ENCODE results near the gene RNU1-3.
"Not testable (repeated sequence)": the region's sequence is repeated elsewhere in the genome, so short reads cannot be mapped to it uniquely, and the experiment has no call there.

The RNU1-3 gene

DNA sequence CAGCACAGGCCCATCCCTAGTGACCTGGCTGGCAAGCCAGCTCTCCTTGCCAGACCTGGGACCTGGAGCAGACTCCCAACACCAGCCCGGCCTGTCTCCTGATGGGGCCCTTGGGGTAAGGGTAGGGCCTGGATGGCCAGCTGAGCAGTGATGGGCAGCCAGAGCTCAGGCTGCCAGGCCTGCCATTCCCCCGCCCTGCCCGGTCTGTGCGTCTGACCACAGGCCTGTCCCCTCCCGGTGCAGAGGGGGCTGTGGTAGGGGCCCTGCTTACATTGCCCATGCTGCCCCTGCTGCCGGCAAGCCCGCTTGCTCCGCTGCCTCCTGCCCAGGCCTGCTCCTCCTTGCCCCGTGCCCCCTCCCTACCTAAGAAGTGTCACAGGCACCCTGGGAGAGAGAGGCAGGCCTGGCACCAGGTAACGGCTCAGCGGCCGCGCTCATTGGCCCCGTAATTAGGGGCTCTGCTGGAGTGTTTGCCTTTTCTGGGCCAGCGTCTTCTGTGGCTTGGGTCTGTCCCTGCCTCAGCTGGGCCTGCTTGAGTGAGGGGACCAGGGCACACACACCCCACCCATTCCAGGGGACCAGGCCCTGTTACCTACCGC is 37.9 kb upstream of the RNU1-3 start:
- not testable (repeated sequence) for H3K9me3 ChIP-seq (ENCODE audit: control insufficient read depth in 2 of 2, low read length in 2 of 2); H3K4me1 ChIP-seq (ENCODE audit: control insufficient read depth in 2 of 2, insufficient read depth in 2 of 2, low read length in 2 of 2); H3K4me3 ChIP-seq (ENCODE audit: low read length in 2 of 2); H3K27ac ChIP-seq (ENCODE audit: low read depth in 2 of 2, low read length in 2 of 2); H3K36me3 ChIP-seq (ENCODE audit: control insufficient read depth in 2 of 2, insufficient read depth in 2 of 2, low read length in 2 of 2); H3K9ac ChIP-seq (ENCODE audit: low read depth in 1 of 2, low read length in 2 of 2); H3K27me3 ChIP-seq (ENCODE audit: control insufficient read depth in 2 of 2, insufficient read depth in 2 of 2, low read length in 2 of 2)

DNA sequence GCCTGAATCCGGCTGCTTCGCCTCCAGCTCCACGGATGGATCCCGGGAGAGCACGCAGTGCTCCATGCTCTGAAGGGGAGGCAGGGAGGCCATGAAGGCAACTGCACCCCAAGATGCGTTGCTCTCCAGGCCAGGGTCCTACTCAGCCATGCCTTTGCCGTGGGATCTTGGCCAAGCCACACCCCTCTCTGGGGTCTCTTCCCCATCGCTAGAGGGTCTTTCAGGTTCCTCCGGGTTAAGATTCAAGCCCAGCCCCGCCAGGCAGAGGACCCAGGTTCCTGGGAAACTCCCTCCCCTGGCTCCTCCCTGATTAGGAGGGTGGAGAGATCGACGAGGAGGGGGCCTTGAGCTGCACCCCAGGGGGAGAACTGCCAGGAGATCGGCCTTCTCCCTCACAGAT is 37.3 kb upstream of the RNU1-3 start:
- H3K36me3 ChIP-seq (ENCODE audit: control insufficient read depth in 2 of 2, insufficient read depth in 2 of 2, low read length in 2 of 2); H3K4me1 ChIP-seq (ENCODE audit: control insufficient read depth in 2 of 2, insufficient read depth in 2 of 2, low read length in 2 of 2); H3K9ac ChIP-seq (ENCODE audit: low read depth in 1 of 2, low read length in 2 of 2); H3K4me3 ChIP-seq (ENCODE audit: low read length in 2 of 2); H3K27ac ChIP-seq (ENCODE audit: low read depth in 2 of 2, low read length in 2 of 2); H3K9me3 ChIP-seq (ENCODE audit: control insufficient read depth in 2 of 2, low read length in 2 of 2); H3K27me3 ChIP-seq (ENCODE audit: control insufficient read depth in 2 of 2, insufficient read depth in 2 of 2, low read length in 2 of 2): not testable (repeated sequence)

DNA sequence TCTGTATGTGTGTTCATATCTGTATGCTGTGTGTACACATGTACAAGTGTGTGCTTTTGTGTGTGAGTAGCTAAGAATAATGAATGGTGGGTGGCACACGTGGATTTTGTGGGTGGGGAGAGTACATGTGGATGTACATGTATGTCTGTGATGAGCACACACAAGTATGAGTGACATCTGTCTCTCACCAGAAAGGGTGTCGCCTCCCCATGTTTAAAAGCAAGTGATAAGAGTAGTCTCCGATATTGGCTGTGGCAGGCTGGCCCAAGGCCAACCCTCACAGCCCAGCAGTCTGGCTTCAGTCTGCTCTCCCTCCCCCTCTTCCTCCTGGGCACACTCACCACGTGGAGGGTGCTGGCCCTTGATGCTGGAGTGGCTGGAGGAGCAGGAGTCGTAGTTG is 36.9 kb upstream of the RNU1-3 start:
- not testable (repeated sequence) for H3K9me3 ChIP-seq (ENCODE audit: control insufficient read depth in 2 of 2, low read length in 2 of 2); H3K27ac ChIP-seq (ENCODE audit: low read depth in 2 of 2, low read length in 2 of 2)

DNA sequence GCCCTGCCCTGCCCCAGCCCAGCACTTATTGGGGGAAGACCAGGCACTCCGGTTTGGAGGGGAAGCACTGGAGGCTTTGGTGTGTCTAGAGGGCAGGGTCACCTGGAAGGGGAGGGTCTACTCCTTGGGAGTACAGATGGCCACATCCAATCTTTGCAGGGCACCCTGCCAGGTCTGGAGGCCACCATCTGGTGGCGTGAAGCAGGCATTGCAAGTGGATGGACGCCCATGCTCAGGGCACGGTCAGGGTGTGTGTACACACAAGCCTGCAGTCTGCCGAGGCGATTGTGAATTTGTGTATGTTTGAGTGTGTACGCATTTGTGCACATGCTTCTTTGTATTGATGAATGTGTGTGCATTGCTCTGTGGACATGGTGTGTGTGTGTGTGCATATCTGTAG is 36.4 kb upstream of the RNU1-3 start:
- not testable (repeated sequence) for H3K4me1 ChIP-seq (ENCODE audit: control insufficient read depth in 2 of 2, insufficient read depth in 2 of 2, low read length in 2 of 2); H3K4me3 ChIP-seq (ENCODE audit: low read length in 2 of 2); H3K9ac ChIP-seq (ENCODE audit: low read depth in 1 of 2, low read length in 2 of 2); H3K27ac ChIP-seq (ENCODE audit: low read depth in 2 of 2, low read length in 2 of 2); H3K9me3 ChIP-seq (ENCODE audit: control insufficient read depth in 2 of 2, low read length in 2 of 2); H3K27me3 ChIP-seq (ENCODE audit: control insufficient read depth in 2 of 2, insufficient read depth in 2 of 2, low read length in 2 of 2); H3K36me3 ChIP-seq (ENCODE audit: control insufficient read depth in 2 of 2, insufficient read depth in 2 of 2, low read length in 2 of 2)

More for the DNA sequence above, 36.9 kb upstream of the RNU1-3 start:
- not testable (repeated sequence) for H3K9ac ChIP-seq (ENCODE audit: low read depth in 1 of 2, low read length in 2 of 2); H3K4me3 ChIP-seq (ENCODE audit: low read length in 2 of 2); H3K27me3 ChIP-seq (ENCODE audit: control insufficient read depth in 2 of 2, insufficient read depth in 2 of 2, low read length in 2 of 2); H3K4me1 ChIP-seq (ENCODE audit: control insufficient read depth in 2 of 2, insufficient read depth in 2 of 2, low read length in 2 of 2); H3K36me3 ChIP-seq (ENCODE audit: control insufficient read depth in 2 of 2, insufficient read depth in 2 of 2, low read length in 2 of 2)

DNA sequence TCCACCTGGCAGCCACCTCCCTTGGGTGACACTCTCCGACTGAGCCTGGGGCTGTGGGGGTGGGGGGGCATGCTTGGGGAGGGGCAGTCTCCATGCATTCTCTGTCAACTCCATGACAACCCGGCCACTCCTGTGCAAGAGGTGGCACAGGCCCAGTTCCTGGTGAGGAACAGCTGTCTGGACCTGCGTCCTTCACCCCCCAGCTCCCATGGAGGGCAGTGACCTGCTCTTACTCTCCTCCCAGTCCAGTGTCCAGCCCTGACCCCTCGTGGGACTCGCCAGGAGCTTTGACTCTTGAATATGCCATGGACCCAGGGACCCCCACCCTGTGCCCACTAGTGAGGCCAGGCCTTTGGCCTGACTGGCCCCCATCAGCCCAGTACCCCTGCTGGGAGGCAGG is 35.5 kb upstream of the RNU1-3 start:
- not testable (repeated sequence) for H3K9me3 ChIP-seq (ENCODE audit: control insufficient read depth in 2 of 2, low read length in 2 of 2); H3K27me3 ChIP-seq (ENCODE audit: control insufficient read depth in 2 of 2, insufficient read depth in 2 of 2, low read length in 2 of 2); H3K4me1 ChIP-seq (ENCODE audit: control insufficient read depth in 2 of 2, insufficient read depth in 2 of 2, low read length in 2 of 2); H3K36me3 ChIP-seq (ENCODE audit: control insufficient read depth in 2 of 2, insufficient read depth in 2 of 2, low read length in 2 of 2); H3K27ac ChIP-seq (ENCODE audit: low read depth in 2 of 2, low read length in 2 of 2); H3K9ac ChIP-seq (ENCODE audit: low read depth in 1 of 2, low read length in 2 of 2); H3K4me3 ChIP-seq (ENCODE audit: low read length in 2 of 2)

DNA sequence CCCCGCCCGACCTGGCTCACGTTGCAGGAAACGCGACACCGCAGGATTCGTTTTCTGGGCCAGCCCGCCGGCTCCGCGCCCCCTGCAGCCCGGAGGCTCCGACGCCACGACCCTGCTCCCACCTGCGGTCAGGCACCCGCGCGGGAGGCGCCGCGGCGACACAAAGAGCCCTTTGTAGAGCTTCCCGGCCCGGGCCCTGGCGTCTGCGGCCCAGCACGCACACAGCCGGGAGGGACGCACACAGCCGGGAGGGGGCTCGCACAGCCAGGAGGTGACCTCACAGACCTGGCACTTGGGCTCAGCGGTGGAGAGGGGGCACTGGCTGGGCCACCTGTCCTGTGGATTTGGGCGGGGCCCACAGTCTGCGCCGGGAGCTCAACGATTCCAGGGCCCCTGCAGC is 34.4 kb upstream of the RNU1-3 start:
- not testable (repeated sequence) for H3K4me1 ChIP-seq (ENCODE audit: control insufficient read depth in 2 of 2, insufficient read depth in 2 of 2, low read length in 2 of 2); H3K9me3 ChIP-seq (ENCODE audit: control insufficient read depth in 2 of 2, low read length in 2 of 2); H3K9ac ChIP-seq (ENCODE audit: low read depth in 1 of 2, low read length in 2 of 2); H3K27me3 ChIP-seq (ENCODE audit: control insufficient read depth in 2 of 2, insufficient read depth in 2 of 2, low read length in 2 of 2); H3K4me3 ChIP-seq (ENCODE audit: low read length in 2 of 2); H3K27ac ChIP-seq (ENCODE audit: low read depth in 2 of 2, low read length in 2 of 2); H3K36me3 ChIP-seq (ENCODE audit: control insufficient read depth in 2 of 2, insufficient read depth in 2 of 2, low read length in 2 of 2)

DNA sequence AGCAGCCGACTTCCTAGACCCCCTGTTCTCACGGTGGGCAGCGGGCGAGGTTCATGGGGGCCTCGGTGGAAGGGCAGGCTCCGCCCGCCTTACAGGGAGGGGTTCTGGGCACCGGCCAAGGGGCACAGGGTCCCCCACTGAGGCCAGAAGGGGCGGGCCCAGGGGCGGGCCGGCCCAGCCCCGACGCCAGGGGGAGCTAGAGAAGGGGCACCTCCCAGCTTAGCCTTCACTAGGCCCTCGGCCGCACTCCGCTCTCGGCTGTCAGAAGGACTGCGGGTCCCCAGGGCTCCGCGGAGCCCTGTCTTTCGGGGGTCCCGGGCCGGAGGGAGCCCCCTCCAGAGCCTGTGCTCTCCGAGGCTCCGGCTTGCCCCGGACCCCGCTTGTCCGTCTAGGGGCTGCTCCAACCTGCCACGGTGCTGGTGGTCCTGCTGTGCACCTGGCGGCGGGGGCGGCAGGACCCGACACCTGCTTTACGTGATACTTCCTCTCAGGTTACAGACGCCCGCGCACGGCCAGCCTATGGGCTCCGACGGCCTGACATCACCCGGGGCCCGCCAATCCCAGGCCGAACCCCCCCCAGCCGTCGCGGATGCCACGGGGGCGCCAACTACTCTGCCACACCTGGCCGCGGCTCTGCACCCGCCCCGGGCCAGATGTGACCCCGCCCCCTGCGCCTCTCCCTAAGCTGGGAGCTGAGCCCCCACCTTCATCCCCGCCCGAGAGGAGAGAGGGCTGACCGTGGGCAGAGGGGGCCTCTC is 33.6 kb upstream of the RNU1-3 start:
- not testable (repeated sequence) for H3K4me3 ChIP-seq (ENCODE audit: low read length in 2 of 2); H3K9ac ChIP-seq (ENCODE audit: low read depth in 1 of 2, low read length in 2 of 2); H3K4me1 ChIP-seq (ENCODE audit: control insufficient read depth in 2 of 2, insufficient read depth in 2 of 2, low read length in 2 of 2); H3K27me3 ChIP-seq (ENCODE audit: control insufficient read depth in 2 of 2, insufficient read depth in 2 of 2, low read length in 2 of 2); H3K36me3 ChIP-seq (ENCODE audit: control insufficient read depth in 2 of 2, insufficient read depth in 2 of 2, low read length in 2 of 2); H3K9me3 ChIP-seq (ENCODE audit: control insufficient read depth in 2 of 2, low read length in 2 of 2); H3K27ac ChIP-seq (ENCODE audit: low read depth in 2 of 2, low read length in 2 of 2)

DNA sequence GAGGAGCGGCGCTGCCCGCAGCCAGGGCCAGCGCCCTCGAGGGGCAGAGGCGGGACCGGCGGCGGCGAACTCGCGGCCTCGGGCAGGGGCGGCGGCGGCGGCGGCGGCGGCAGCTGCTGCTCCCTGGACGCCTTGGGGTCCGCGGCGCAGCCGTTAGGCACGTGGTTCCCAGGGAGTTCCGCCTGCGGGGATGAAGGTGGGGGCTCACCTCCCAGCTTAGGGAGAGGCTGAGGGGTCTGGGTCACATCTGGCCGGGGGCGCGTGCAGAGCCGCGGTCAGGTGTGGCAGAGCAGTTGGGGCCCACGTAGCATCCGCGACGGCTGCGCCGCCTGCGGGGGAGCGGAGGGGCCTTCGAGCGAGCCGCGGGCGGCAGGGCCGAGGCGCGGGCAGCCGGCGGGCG is 32.7 kb upstream of the RNU1-3 start:
- not testable (repeated sequence) for H3K4me3 ChIP-seq (ENCODE audit: low read length in 2 of 2); H3K27ac ChIP-seq (ENCODE audit: low read depth in 2 of 2, low read length in 2 of 2); H3K36me3 ChIP-seq (ENCODE audit: control insufficient read depth in 2 of 2, insufficient read depth in 2 of 2, low read length in 2 of 2); H3K4me1 ChIP-seq (ENCODE audit: control insufficient read depth in 2 of 2, insufficient read depth in 2 of 2, low read length in 2 of 2); H3K9ac ChIP-seq (ENCODE audit: low read depth in 1 of 2, low read length in 2 of 2); H3K27me3 ChIP-seq (ENCODE audit: control insufficient read depth in 2 of 2, insufficient read depth in 2 of 2, low read length in 2 of 2); H3K9me3 ChIP-seq (ENCODE audit: control insufficient read depth in 2 of 2, low read length in 2 of 2)

DNA sequence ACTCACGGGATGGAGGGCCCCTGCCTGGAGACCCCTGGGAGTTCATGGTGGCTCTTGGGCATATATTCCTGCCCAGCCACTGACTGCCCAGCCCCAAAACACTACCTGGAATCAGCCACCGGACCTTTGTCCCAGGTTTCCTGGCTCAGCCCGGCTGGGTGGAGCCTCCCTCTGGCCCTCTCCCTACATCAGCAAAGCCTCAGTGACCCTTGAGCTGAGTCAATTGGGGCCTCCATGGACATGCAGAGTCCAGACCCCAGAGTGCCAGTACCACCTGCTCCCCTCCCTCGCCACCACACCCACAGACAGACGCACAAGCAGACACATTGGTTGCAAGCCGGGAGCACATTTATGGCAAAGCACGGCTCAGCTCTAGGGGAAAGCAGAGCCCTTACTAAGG is 30.4 kb upstream of the RNU1-3 start:
- H3K36me3 ChIP-seq (ENCODE audit: control insufficient read depth in 2 of 2, insufficient read depth in 2 of 2, low read length in 2 of 2); H3K27ac ChIP-seq (ENCODE audit: low read depth in 2 of 2, low read length in 2 of 2); H3K9ac ChIP-seq (ENCODE audit: low read depth in 1 of 2, low read length in 2 of 2); H3K27me3 ChIP-seq (ENCODE audit: control insufficient read depth in 2 of 2, insufficient read depth in 2 of 2, low read length in 2 of 2); H3K4me1 ChIP-seq (ENCODE audit: control insufficient read depth in 2 of 2, insufficient read depth in 2 of 2, low read length in 2 of 2); H3K4me3 ChIP-seq (ENCODE audit: low read length in 2 of 2); H3K9me3 ChIP-seq (ENCODE audit: control insufficient read depth in 2 of 2, low read length in 2 of 2): not testable (repeated sequence)

DNA sequence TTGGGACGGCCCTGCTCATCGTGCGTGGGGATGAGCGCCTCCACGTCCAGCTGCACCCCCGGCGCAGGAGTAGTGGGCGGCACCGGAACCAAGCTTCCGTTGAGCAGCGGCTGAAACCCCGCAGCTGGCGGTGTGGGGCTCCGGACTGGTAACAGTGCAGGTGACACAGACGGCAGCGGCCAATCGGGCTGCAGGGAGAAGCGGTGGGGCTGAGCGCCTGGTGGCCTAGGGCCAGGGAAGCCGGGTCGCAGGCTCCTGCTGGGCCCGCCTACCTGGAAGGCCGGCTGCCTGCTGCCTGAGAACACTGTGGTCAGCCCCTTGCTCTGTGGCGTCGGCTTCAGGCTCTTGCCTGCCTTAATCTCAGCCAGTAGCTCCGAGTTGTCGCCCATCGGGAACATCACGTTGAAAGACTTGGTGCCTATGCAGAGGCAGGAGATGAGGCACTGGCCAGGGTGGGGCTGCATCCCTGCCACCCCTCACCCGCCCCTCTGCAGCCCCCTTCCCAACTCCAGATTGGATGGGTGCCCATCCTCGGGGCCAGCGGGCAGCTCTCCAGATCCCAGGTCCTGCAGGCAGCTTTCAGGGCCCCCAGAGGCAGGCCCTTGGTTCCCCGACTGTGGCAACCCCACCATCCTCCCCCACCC is 29.9 kb upstream of the RNU1-3 start:
- not testable (repeated sequence) for H3K4me1 ChIP-seq (ENCODE audit: control insufficient read depth in 2 of 2, insufficient read depth in 2 of 2, low read length in 2 of 2); H3K4me3 ChIP-seq (ENCODE audit: low read length in 2 of 2); H3K9ac ChIP-seq (ENCODE audit: low read depth in 1 of 2, low read length in 2 of 2); H3K9me3 ChIP-seq (ENCODE audit: control insufficient read depth in 2 of 2, low read length in 2 of 2); H3K27ac ChIP-seq (ENCODE audit: low read depth in 2 of 2, low read length in 2 of 2); H3K27me3 ChIP-seq (ENCODE audit: control insufficient read depth in 2 of 2, insufficient read depth in 2 of 2, low read length in 2 of 2); H3K36me3 ChIP-seq (ENCODE audit: control insufficient read depth in 2 of 2, insufficient read depth in 2 of 2, low read length in 2 of 2)

Measured in mucosa of rectum (tissue), 2 donors.